ENCODE results near the gene RBM43. TPM values are rescaled to one million over a fixed set of nuclear protein-coding genes. Genes with fewer than 3 reads are reported as not detected.
"Not testable (repeated sequence)": the region's sequence is repeated elsewhere in the genome, so short reads cannot be mapped to it uniquely, and the experiment has no call there.

RBM43 gene
- polyA plus RNA-seq, 4 donors = 13.0 to 18.7 (median 16.6) TPM

- not testable (repeated sequence) for DNase-seq (ENCODE audit: low read depth in 4 of 4, low spot score in 3 of 4)
Observed at GRCh38 chr2:151233288-151233687, 28.4 kb downstream of the RBM43 start.

DNA sequence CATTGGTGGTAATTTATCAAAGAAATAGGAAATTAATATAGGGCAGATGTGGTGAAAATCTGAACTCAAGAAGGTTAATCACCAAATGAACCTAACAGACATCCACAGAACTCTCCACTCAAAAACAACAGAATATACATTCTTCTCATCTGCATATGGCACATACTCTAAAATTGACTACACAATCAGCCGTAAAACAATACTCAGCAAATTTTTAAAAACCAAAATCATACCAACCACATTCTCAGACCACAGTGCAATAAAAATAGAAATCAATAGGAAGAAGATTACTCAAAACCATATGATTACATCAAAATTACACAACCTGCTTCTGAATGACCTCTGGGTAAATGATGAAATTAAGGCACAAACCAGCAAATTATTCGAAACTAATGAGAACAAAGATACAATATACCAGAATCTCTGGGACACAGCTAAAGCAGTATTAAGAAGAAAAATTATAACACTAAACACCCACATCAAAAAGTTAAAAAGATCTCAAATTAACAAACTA lies 31.0 kb downstream of the RBM43 start:
- no peak for DNase-seq (ENCODE audit: low read depth in 4 of 4, low spot score in 3 of 4)

- DNase-seq (ENCODE audit: low read depth in 4 of 4, low spot score in 3 of 4) = no peak
Observed at GRCh38 chr2:151228847-151229512, 32.7 kb downstream of the RBM43 start.

DNA sequence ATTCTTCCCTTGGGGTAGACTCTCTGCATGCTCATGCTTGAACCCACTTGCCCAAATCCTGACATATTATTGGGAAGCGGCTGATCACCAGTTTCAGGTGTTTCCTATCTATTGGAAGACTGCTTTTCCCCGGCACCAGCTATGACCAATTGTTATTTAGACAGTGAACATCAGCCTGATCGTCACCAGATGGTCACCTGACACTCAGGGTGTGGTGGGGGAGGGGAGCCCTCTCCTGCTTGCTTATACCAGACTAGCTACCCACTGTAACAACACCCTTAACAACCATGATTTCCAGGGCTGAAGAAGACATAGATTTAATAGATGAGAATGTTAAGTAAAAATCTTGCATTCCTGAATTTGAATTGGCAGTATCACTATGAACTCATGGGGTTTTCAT lies 44.3 kb downstream of the RBM43 start:
- DNase-seq (ENCODE audit: low read depth in 4 of 4, low spot score in 3 of 4) = no peak

DNA sequence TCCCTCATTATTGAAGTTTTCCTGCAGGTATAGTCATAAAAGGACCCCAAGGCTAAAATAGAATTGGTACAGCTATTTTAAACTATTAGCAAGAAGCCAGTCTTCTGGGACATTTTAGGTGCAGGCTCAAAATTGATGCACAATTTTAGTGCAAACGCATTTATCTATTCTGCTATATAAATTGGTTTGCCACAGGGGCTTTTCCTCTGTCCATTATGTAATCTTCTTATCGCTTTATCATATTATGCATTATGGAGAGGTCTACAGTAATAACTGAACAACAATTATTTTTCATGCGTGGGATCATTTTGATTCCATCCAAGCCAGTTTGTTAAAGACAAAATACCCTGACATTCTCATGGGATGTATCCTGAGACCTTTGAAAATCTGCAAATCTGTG lies 54.6 kb downstream of the RBM43 start:
- DNase-seq (ENCODE audit: low read depth in 4 of 4, low spot score in 3 of 4) = no peak

- DNase-seq (ENCODE audit: low read depth in 4 of 4, low spot score in 3 of 4) = no peak
Observed at GRCh38 chr2:151206446-151206968, 55.2 kb downstream of the RBM43 start.

DNA sequence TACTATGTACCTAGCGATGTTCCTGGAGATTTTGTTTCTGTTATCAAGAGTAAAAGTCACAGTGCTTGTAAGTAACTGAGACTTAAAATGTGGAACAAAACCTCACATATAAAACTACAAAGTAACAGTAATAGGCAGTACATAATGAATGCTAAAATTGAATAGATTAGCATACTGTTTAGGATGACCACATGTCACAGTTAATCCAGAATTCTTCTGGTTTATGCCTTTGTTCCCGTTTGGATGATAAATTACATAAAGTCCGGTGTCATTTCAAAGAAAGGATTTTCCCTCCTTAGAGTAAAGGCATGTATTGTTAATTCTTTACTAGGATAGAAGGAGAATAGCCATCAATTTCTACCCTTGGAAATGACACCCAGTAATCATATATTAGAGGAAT lies 56.1 kb downstream of the RBM43 start:
- no peak for DNase-seq (ENCODE audit: low read depth in 4 of 4, low spot score in 3 of 4)

DNA sequence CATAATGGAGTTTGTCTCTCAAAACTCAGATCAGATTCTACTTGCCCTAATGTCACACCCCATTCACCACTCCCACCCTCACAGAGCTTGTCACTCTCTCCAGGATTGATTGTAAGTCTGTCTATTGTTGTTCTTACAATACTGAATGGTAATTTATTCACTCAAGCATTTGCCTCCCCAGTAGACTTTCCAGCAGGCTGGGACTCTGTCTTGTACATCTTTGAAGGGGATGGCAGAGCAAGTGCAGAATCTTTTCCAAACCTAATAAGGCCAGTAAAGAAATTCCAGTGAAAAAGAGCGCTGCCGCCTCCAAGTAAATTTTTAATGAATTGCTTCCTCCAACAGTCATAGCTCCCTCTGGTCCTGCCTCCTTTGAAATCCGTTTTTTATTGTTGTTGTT lies 56.9 kb downstream of the RBM43 start:
- DNase-seq (ENCODE audit: low read depth in 4 of 4, low spot score in 3 of 4) = no peak

- DNase-seq (ENCODE audit: low read depth in 4 of 4, low spot score in 3 of 4) = no peak
Observed at GRCh38 chr2:151200844-151201243, 60.8 kb downstream of the RBM43 start.

- no peak for DNase-seq (ENCODE audit: low read depth in 4 of 4, low spot score in 3 of 4)
Observed at GRCh38 chr2:151200277-151200676, 61.4 kb downstream of the RBM43 start.

GRCh38 chr2:151198645-151199044 lies 63.0 kb downstream of the RBM43 start:
- no peak for DNase-seq (ENCODE audit: low read depth in 4 of 4, low spot score in 3 of 4)

Other genes with a start within 250 kb of the RBM43 start
- 10 to 100 TPM; 11.7 to 15.2 (median 13.7) TPM for gene NMI, start 27.8 kb upstream of the RBM43 start, polyA plus RNA-seq (ENCODE audit: insufficient read length in 4 of 4)
- 1 to 10 TPM; 1.6 to 2.3 (median 1.8) TPM for gene TNFAIP6, start 95.7 kb upstream of the RBM43 start, polyA plus RNA-seq (ENCODE audit: insufficient read length in 4 of 4)
- 10 to 100 TPM; 34.9 to 42.7 (median 40.8) TPM for gene RIF1, start 148.0 kb upstream of the RBM43 start, polyA plus RNA-seq (ENCODE audit: insufficient read length in 4 of 4)